Measurements from ENCODE around the gene MAPK7.
A peak's percentile ranks its signal among the peaks of the same experiment; 100 is the strongest.
"Not testable (repeated sequence)": the region's sequence is repeated elsewhere in the genome, so short reads cannot be mapped to it uniquely, and the experiment has no call there.

Gene MAPK7

GRCh38 chr17:19343256-19343630 lies 35.1 kb upstream of the MAPK7 start:
- DNase-seq (ENCODE audit: low spot score) = no peak

- no peak for DNase-seq (ENCODE audit: low spot score)
These were observed 34.6 kb upstream of the MAPK7 start for GRCh38 chr17:19343671-19344151.

- DNase-seq (ENCODE audit: low spot score) = no peak
These were observed 33.8 kb upstream of the MAPK7 start for GRCh38 chr17:19344311-19345066.

GRCh38 chr17:19345067-19345460 lies 33.2 kb upstream of the MAPK7 start:
- no peak for DNase-seq (ENCODE audit: low spot score)

- no peak for DNase-seq (ENCODE audit: low spot score)
These were observed 32.6 kb upstream of the MAPK7 start for GRCh38 chr17:19345486-19346350.

- DNase-seq (ENCODE audit: low spot score) = no peak
These were observed 31.7 kb upstream of the MAPK7 start for GRCh38 chr17:19346351-19347255.

GRCh38 chr17:19347323-19348080 lies 30.8 kb upstream of the MAPK7 start:
- no peak for DNase-seq (ENCODE audit: low spot score)

GRCh38 chr17:19348081-19348650 lies 30.1 kb upstream of the MAPK7 start:
- DNase-seq (ENCODE audit: low spot score) = no peak

GRCh38 chr17:19348806-19349205 lies 29.5 kb upstream of the MAPK7 start:
- no peak for DNase-seq (ENCODE audit: low spot score)

- DNase-seq (ENCODE audit: low spot score) = not testable (repeated sequence)
These were observed 24.9 kb upstream of the MAPK7 start for GRCh38 chr17:19353401-19353800.

GRCh38 chr17:19354748-19355147 lies 23.6 kb upstream of the MAPK7 start:
- DNase-seq (ENCODE audit: low spot score) = no peak

- DNase-seq (ENCODE audit: low spot score) = no peak
These were observed 20.9 kb upstream of the MAPK7 start for GRCh38 chr17:19357351-19357750.

- DNase-seq (ENCODE audit: low spot score) = no peak
These were observed 20.5 kb upstream of the MAPK7 start for GRCh38 chr17:19357761-19358160.

GRCh38 chr17:19359151-19359550 lies 19.1 kb upstream of the MAPK7 start:
- no peak for DNase-seq (ENCODE audit: low spot score)

- DNase-seq (ENCODE audit: low spot score) = no peak
These were observed 18.4 kb upstream of the MAPK7 start for GRCh38 chr17:19359856-19360255.

GRCh38 chr17:19360772-19361171 lies 17.5 kb upstream of the MAPK7 start:
- DNase-seq (ENCODE audit: low spot score) = no peak

GRCh38 chr17:19361326-19361725 lies 17.0 kb upstream of the MAPK7 start:
- DNase-seq (ENCODE audit: low spot score) = no peak

- no peak for DNase-seq (ENCODE audit: low spot score)
These were observed 16.4 kb upstream of the MAPK7 start for GRCh38 chr17:19361944-19362276.

GRCh38 chr17:19362277-19363113 lies 15.8 kb upstream of the MAPK7 start, which contains the start of gene B9D1:
B9D1 (minus strand) TSS chr17:19362723; CDS start chr17:19362569, 154 bp downstream.
- peak; percentile 85 for DNase-seq (ENCODE audit: low spot score)

- no peak for DNase-seq (ENCODE audit: low spot score)
These were observed 15.2 kb upstream of the MAPK7 start for GRCh38 chr17:19363114-19363438.

All from HuH-7.5 (cell line).